OCI-LY3 (cell line): Measurements from ENCODE around the gene ANOS1.

Experiments used
- H2AFZ ChIP-seq: fragments of 200-600, 300-600 bp; shearing (Covaris generic); 2 replicates; pipeline ENCODE4 v1.6.0; 2014; ENCODE audit warnings: antibody characterized with exemption, low read depth, low read length
- H3K27ac ChIP-seq: fragments of 200-600, 300-600 bp; sonication (generic); 2 replicates; pipeline ENCODE4 v1.5.1; 2014; ENCODE audit warnings: mild to moderate bottlenecking, low read length, moderate library complexity, mixed read lengths
- H3K27me3 ChIP-seq: fragments of 200-600, 300-600 bp; sonication (generic); 2 replicates; pipeline ENCODE4 v1.6.1; 2014; ENCODE audit warnings: low read depth, low read length, mixed read lengths
- H3K36me3 ChIP-seq: fragments of 200-600, 300-600 bp; sonication (generic); replicated peaks from 2 replicates; pipeline ENCODE3; 2014; ENCODE audit warnings: low read depth, low read length, mixed read lengths
- H3K4me1 ChIP-seq: fragments of 300-600, 200-600 bp; sonication (generic); 2 replicates; pipeline ENCODE4 v1.6.1; 2014; ENCODE audit warnings: low read length, mixed read lengths
- H3K4me2 ChIP-seq: fragments of 200-600, 300-600 bp; sonication (generic); 2 replicates; pipeline ENCODE4 v1.6.1; 2014; ENCODE audit warnings: low read length, mixed read lengths
- H3K4me3 ChIP-seq: fragments of 300-600, 200-600 bp; sonication (generic); 2 replicates; pipeline ENCODE4 v1.5.1; 2014; ENCODE audit warnings: antibody characterized with exemption, mild to moderate bottlenecking, low read length, moderate library complexity
- H3K79me2 ChIP-seq: fragments of 300-600, 200-600 bp; shearing (Covaris generic); 2 replicates; pipeline ENCODE4 v1.6.1; 2014; ENCODE audit warnings: mild to moderate bottlenecking, low read length, mixed read lengths
- H3K9ac ChIP-seq: fragments of 300-600, 200-600 bp; shearing (Covaris generic); 2 replicates; pipeline ENCODE4 v1.6.0; 2014; ENCODE audit warnings: mild to moderate bottlenecking, low read length, moderate library complexity
- H3K9me3 ChIP-seq: fragments of 200-600, 300-600 bp; shearing (Covaris generic); 2 replicates; pipeline ENCODE4 v1.6.1; 2014; ENCODE audit warnings: low read length, mixed read lengths; ENCODE audit not compliant: insufficient read depth
- H4K20me1 ChIP-seq: fragments of 200-600, 300-600 bp; sonication (generic); 2 replicates; pipeline ENCODE4 v1.6.1; 2016; ENCODE audit warnings: low read length, mixed read lengths; ENCODE audit not compliant: insufficient read depth
- CTCF ChIP-seq: fragments of 200-600, 300-600 bp; sonication (generic); IDR thresholded peaks from 2 replicates; pipeline ENCODE4 v1.5.1; 2014; ENCODE audit warnings: antibody characterized with exemption, low read length, low read depth
- EZH2phosphoT487 ChIP-seq: fragments of 200-600 bp; shearing (Covaris generic); IDR thresholded peaks from 2 replicates; pipeline ENCODE4 v1.6.1; 2018; ENCODE audit warnings: antibody characterized with exemption, mixed run types, low read depth

Gene ANOS1

GRCh38 chrX:8635812-8636211, 96.1 kb downstream of the ANOS1 start:
- H3K27me3 ChIP-seq, result no peaks in the 10 kb centered on the region
- no peak overlapping the region for H3K4me3 ChIP-seq
- no peak overlapping the region for H3K27ac ChIP-seq
- no peaks in the 10 kb centered on the region for H3K36me3 ChIP-seq
- H2AFZ ChIP-seq, result no peak overlapping the region
- H3K9ac ChIP-seq, result no peak overlapping the region
- H3K4me1 ChIP-seq, result no peaks in the 10 kb centered on the region
- H4K20me1 ChIP-seq, result no peaks in the 10 kb centered on the region
- no peaks in the 10 kb centered on the region for H3K79me2 ChIP-seq
- H3K9me3 ChIP-seq, result no peaks in the 10 kb centered on the region
- no peak overlapping the region for H3K4me2 ChIP-seq
- TF ChIP-seq CTCF (no peak), EZH2phosphoT487 (no peak)

- H3K9me3 ChIP-seq, result no peaks in the 10 kb centered on the region
- no peaks in the 10 kb centered on the region for H3K36me3 ChIP-seq
- no peak overlapping the region for H3K9ac ChIP-seq
- H3K27me3 ChIP-seq, result no peaks in the 10 kb centered on the region
- H4K20me1 ChIP-seq, result no peaks in the 10 kb centered on the region
- H3K4me3 ChIP-seq, result no peak overlapping the region
- no peak overlapping the region for H2AFZ ChIP-seq
- no peaks in the 10 kb centered on the region for H3K79me2 ChIP-seq
- no peak for TF ChIP-seq CTCF
- TF ChIP-seq EZH2phosphoT487, result no peak
- H3K4me2 ChIP-seq, result no peak overlapping the region
- no peaks in the 10 kb centered on the region for H3K4me1 ChIP-seq
- no peak overlapping the region for H3K27ac ChIP-seq
These were observed 99.0 kb downstream of the ANOS1 start for GRCh38 chrX:8632924-8633323.

- H3K36me3 ChIP-seq, result no peaks in the 10 kb centered on the region
- TF ChIP-seq EZH2phosphoT487, result no peak
- TF ChIP-seq CTCF, result no peak
- no peaks in the 10 kb centered on the region for H4K20me1 ChIP-seq
- H3K79me2 ChIP-seq, result no peaks in the 10 kb centered on the region
- no peak overlapping the region for H3K27ac ChIP-seq
- no peaks in the 10 kb centered on the region for H3K27me3 ChIP-seq
- H3K4me1 ChIP-seq, result no peaks in the 10 kb centered on the region
- H2AFZ ChIP-seq, result no peak overlapping the region
- H3K4me2 ChIP-seq, result no peak overlapping the region
- H3K9me3 ChIP-seq, result no peaks in the 10 kb centered on the region
- H3K4me3 ChIP-seq, result no peak overlapping the region
- no peak overlapping the region for H3K9ac ChIP-seq
These were observed 102.1 kb downstream of the ANOS1 start for GRCh38 chrX:8629871-8630270.

GRCh38 chrX:8627796-8628195, 104.1 kb downstream of the ANOS1 start:
- no peak for TF ChIP-seq CTCF
- no peak for TF ChIP-seq EZH2phosphoT487
- Histone ChIP-seq H3K27ac (no peak overlapping the region), H3K4me1 (no peaks in the 10 kb centered on the region), H2AFZ (no peak overlapping the region), H3K79me2 (no peaks in the 10 kb centered on the region), H3K36me3 (no peaks in the 10 kb centered on the region), H3K4me3 (no peak overlapping the region), H3K4me2 (no peak overlapping the region), H3K9me3 (no peaks in the 10 kb centered on the region), H3K9ac (no peak overlapping the region), H4K20me1 (no peaks in the 10 kb centered on the region), H3K27me3 (no peaks in the 10 kb centered on the region)
